HL-60 (cell line): ENCODE measurements around the gene TEX12.

ENCODE experiments used
- CTCF ChIP-seq: IDR thresholded peaks from one replicate; pipeline ENCODE4 v1.5.1; 2011; ENCODE audit warnings: low read length, control low read depth, inconsistent platforms; ENCODE audit not compliant: insufficient read depth
- GABPA ChIP-seq: IDR thresholded peaks from 2 replicates; pipeline ENCODE4 v1.6.1; 2012; ENCODE audit warnings: low read depth
- POLR2AphosphoS5 ChIP-seq: IDR thresholded peaks from 2 replicates; pipeline ENCODE4 v1.6.1; 2012; ENCODE audit warnings: low read depth
- TF ChIP-seq, protein P1 (sequence below): IDR thresholded peaks from 2 replicates; pipeline ENCODE4 v1.6.1; 2012; ENCODE audit warnings: low read depth; ENCODE audit not compliant: insufficient replicate concordance

DNA sequence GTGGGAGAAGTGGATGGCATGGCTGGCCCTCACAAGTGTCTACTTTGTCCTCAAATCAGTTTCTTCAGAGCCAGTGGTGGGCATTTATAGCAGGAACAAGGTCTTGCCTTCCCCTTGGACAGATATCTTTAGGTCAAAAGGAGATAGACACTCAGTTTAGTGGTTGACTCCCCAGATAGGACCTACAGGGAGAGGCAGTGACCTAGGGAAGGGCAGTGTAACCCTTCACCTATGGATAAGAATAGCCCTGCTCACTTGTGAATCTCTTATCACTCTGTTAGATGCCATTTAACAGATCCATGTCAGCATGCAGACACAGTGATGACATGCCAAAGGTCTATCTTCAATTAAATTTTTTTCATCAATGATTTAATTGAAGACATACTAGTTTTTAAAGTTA is 19.1 kb downstream of the TEX12 start:
- TF ChIP-seq, protein P1, sequence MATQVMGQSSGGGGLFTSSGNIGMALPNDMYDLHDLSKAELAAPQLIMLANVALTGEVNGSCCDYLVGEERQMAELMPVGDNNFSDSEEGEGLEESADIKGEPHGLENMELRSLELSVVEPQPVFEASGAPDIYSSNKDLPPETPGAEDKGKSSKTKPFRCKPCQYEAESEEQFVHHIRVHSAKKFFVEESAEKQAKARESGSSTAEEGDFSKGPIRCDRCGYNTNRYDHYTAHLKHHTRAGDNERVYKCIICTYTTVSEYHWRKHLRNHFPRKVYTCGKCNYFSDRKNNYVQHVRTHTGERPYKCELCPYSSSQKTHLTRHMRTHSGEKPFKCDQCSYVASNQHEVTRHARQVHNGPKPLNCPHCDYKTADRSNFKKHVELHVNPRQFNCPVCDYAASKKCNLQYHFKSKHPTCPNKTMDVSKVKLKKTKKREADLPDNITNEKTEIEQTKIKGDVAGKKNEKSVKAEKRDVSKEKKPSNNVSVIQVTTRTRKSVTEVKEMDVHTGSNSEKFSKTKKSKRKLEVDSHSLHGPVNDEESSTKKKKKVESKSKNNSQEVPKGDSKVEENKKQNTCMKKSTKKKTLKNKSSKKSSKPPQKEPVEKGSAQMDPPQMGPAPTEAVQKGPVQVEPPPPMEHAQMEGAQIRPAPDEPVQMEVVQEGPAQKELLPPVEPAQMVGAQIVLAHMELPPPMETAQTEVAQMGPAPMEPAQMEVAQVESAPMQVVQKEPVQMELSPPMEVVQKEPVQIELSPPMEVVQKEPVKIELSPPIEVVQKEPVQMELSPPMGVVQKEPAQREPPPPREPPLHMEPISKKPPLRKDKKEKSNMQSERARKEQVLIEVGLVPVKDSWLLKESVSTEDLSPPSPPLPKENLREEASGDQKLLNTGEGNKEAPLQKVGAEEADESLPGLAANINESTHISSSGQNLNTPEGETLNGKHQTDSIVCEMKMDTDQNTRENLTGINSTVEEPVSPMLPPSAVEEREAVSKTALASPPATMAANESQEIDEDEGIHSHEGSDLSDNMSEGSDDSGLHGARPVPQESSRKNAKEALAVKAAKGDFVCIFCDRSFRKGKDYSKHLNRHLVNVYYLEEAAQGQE: no peak
- TF ChIP-seq CTCF: no peak
- no peak for TF ChIP-seq POLR2AphosphoS5
- TF ChIP-seq GABPA: no peak
